ACHN (cell line): ENCODE measurements around the gene ZNF296.
A peak's percentile ranks its signal among the peaks of the same experiment; 100 is the strongest.

Source experiments
- DNase-seq: peaks from one replicate; pipeline ENCODE4 v3.0.0-alpha.2; 2015
- in situ Hi-C: cut with HindIII; loops from 2 replicates; pipeline ENCODE4 v1.10.0; 2017; ENCODE audit warnings: low sequenced_read_pairs, low pct_ligation_motif_present, low pct_unique_long_range_greater_than_20kb

ZNF296 gene

GRCh38 chr19:45040059-45040771 is 36.1 kb downstream of the ZNF296 start:
- in situ Hi-C loops, result no loop called here
- no peak for DNase-seq

GRCh38 chr19:45038931-45039893 is 37.1 kb downstream of the ZNF296 start, which contains the start of gene CLASRP:
Gene CLASRP, plus strand, starts transcription at chr19:45039045. Its CDS starts 1,168 bp downstream, at chr19:45040213.
- in situ Hi-C loops, result no loop called here
- peak; percentile 88 for DNase-seq

- DNase-seq, result no peak
Measured at GRCh38 chr19:45037393-45038169, 38.7 kb downstream of the ZNF296 start.

GRCh38 chr19:45035755-45036154 is 40.5 kb downstream of the ZNF296 start:
- no peak for DNase-seq
- in situ Hi-C loops, result no loop called here

More at GRCh38 chr19:45037393-45038169, 38.7 kb downstream of the ZNF296 start:
- in situ Hi-C loops, result no loop called here

- in situ Hi-C loops, result no loop called here
- DNase-seq, result no peak
Measured at GRCh38 chr19:45032421-45032820, 43.9 kb downstream of the ZNF296 start.

- DNase-seq, result no peak
- in situ Hi-C loops, result no loop called here
Measured at GRCh38 chr19:45030825-45031224, 45.5 kb downstream of the ZNF296 start.

- in situ Hi-C loops, result no loop called here
- no peak for DNase-seq
Measured at GRCh38 chr19:45027371-45027770, 48.9 kb downstream of the ZNF296 start.

- in situ Hi-C loops, result no loop called here
Measured at GRCh38 chr19:45025264-45025663, 51.0 kb downstream of the ZNF296 start.

GRCh38 chr19:45023048-45023447 is 53.2 kb downstream of the ZNF296 start:
- in situ Hi-C loops, result no loop called here
- no peak for DNase-seq

More at GRCh38 chr19:45025264-45025663, 51.0 kb downstream of the ZNF296 start:
- no peak for DNase-seq

- in situ Hi-C loops, result no loop called here
- no peak for DNase-seq
Measured at GRCh38 chr19:45021971-45022370, 54.3 kb downstream of the ZNF296 start.
